HG03280 (cell line): ENCODE measurements around the gene TUBB4B.
"Not testable (repeated sequence)": the region's sequence is repeated elsewhere in the genome, so short reads cannot be mapped to it uniquely, and the experiment has no call there.

Experiments used
- ATAC-seq: cut with Tn5 transposase; IDR thresholded peaks from one replicate; pipeline ENCODE4 v1.9.1; 2021; ENCODE audit warnings: mild to moderate bottlenecking, moderate library complexity; ENCODE audit not compliant: unreplicated experiment

Gene TUBB4B

GRCh38 chr9:137235424-137236237 lies 5.5 kb upstream of the TUBB4B start:
- no peak for ATAC-seq

GRCh38 chr9:137236238-137236935 lies 4.7 kb upstream of the TUBB4B start:
- no peak for ATAC-seq

GRCh38 chr9:137236936-137237421 lies 4.1 kb upstream of the TUBB4B start:
- ATAC-seq: no peak

GRCh38 chr9:137237759-137238726 lies 3.0 kb upstream of the TUBB4B start:
- no peak for ATAC-seq

GRCh38 chr9:137239541-137240200 lies 1.4 kb upstream of the TUBB4B start:
- not testable (repeated sequence) for ATAC-seq

- ATAC-seq: peak; percentile 20
Measured at GRCh38 chr9:137240318-137240840, 708 bp upstream of the TUBB4B start.

- ATAC-seq: peak; percentile 1
Measured at GRCh38 chr9:137241490-137242268, 592 bp downstream of the TUBB4B start.

- no peak for ATAC-seq
Measured at GRCh38 chr9:137242269-137243203, 1.4 kb downstream of the TUBB4B start.

GRCh38 chr9:137243266-137243625 lies 2.2 kb downstream of the TUBB4B start:
- ATAC-seq: not testable (repeated sequence)

GRCh38 chr9:137243626-137244485 lies 2.8 kb downstream of the TUBB4B start:
- no peak for ATAC-seq

- ATAC-seq: no peak
Measured at GRCh38 chr9:137244486-137245449, 3.7 kb downstream of the TUBB4B start.

GRCh38 chr9:137245450-137246421 lies 4.6 kb downstream of the TUBB4B start:
- no peak for ATAC-seq

- no peak for ATAC-seq
Measured at GRCh38 chr9:137247135-137247915, 6.2 kb downstream of the TUBB4B start.

GRCh38 chr9:137247916-137248175 lies 6.8 kb downstream of the TUBB4B start:
- no peak for ATAC-seq
